Liver (tissue), 9 donors: ENCODE measurements around the gene KCNK10. TPM values are rescaled to one million over a fixed set of nuclear protein-coding genes. Genes with fewer than 3 reads are reported as not detected.

Experiments
- DNase-seq: peaks from one replicate; pipeline ENCODE4 v3.0.0-alpha.2; 2017; ENCODE audit warnings: low spot score
- H3K27ac ChIP-seq, 2 donors: one replicate each; pipeline ENCODE4 v1.7.0; 2013; ENCODE audit warnings: inconsistent platforms in 2 of 2, low read length in 2 of 2, control low read depth in 1 of 2, low read depth in 1 of 2, mild to moderate bottlenecking in 1 of 2
- H3K27me3 ChIP-seq, 4 donors: one replicate each; pipeline versions ENCODE4 v1.6.1 to v1.7.0; 2013; ENCODE audit warnings: low read length in 3 of 4, inconsistent platforms in 1 of 4, mild to moderate bottlenecking in 1 of 4, moderate library complexity in 1 of 4; ENCODE audit not compliant: control insufficient read depth in 4 of 4, insufficient read depth in 4 of 4
- H3K36me3 ChIP-seq, 4 donors: one replicate each; pipeline versions ENCODE4 v1.6.1 to v1.7.0; 2013; ENCODE audit warnings: low read length in 3 of 4, mild to moderate bottlenecking in 3 of 4, low read depth in 1 of 4, moderate library complexity in 1 of 4; ENCODE audit not compliant: control insufficient read depth in 4 of 4, insufficient read depth in 3 of 4
- H3K4me1 ChIP-seq, 4 donors: one replicate each; pipeline versions ENCODE4 v1.6.1 to v1.7.0; 2013; ENCODE audit warnings: low read length in 3 of 4, mild to moderate bottlenecking in 3 of 4, moderate library complexity in 1 of 4; ENCODE audit not compliant: control insufficient read depth in 4 of 4, insufficient read depth in 4 of 4
- H3K4me3 ChIP-seq, 3 donors: one replicate each; pipeline versions ENCODE4 v1.6.1 to v1.7.0; 2013; ENCODE audit warnings: low read length in 3 of 3, control low read depth in 1 of 3, low read depth in 1 of 3, mild to moderate bottlenecking in 1 of 3
- H3K9ac ChIP-seq, 2 donors: one replicate each; pipeline ENCODE4 v1.7.0; 2013; ENCODE audit warnings: low read length in 2 of 2, mild to moderate bottlenecking in 2 of 2, moderate library complexity in 2 of 2, control low read depth in 1 of 2, low read depth in 1 of 2
- H3K9me3 ChIP-seq, 4 donors: one replicate each; pipeline versions ENCODE4 v1.6.1 to v1.7.0; 2013; ENCODE audit warnings: low read length in 3 of 4; ENCODE audit not compliant: control insufficient read depth in 4 of 4
- EGR1 ChIP-seq, 2 donors: IDR thresholded peaks; 2 replicates each; pipeline ENCODE4 v1.6.1; 2016 to 2018; ENCODE audit warnings: antibody characterized with exemption in 2 of 2, low read depth in 2 of 2
- FOXA1 ChIP-seq: IDR thresholded peaks from 2 replicates; pipeline ENCODE4 v1.6.1; 2016; ENCODE audit warnings: antibody characterized with exemption
- FOXA2 ChIP-seq: IDR thresholded peaks from 2 replicates; pipeline ENCODE4 v1.6.1; 2016; ENCODE audit warnings: antibody characterized with exemption
- GABPA ChIP-seq, 2 donors: IDR thresholded peaks in 1 of 2; conservative IDR thresholded peaks in 1 of 2; 2 replicates each; pipeline ENCODE4 v1.6.1; 2016; ENCODE audit warnings: antibody characterized with exemption in 2 of 2, mild to moderate bottlenecking in 1 of 2, moderate library complexity in 1 of 2
- HNF4A ChIP-seq, 2 donors: conservative IDR thresholded peaks; 2 replicates each; pipeline ENCODE4 v1.6.1; 2016; ENCODE audit warnings: antibody characterized with exemption in 2 of 2, mild to moderate bottlenecking in 2 of 2
- HNF4G ChIP-seq: IDR thresholded peaks from 2 replicates; pipeline ENCODE4 v1.6.1; 2016; ENCODE audit warnings: antibody characterized with exemption
- JUND ChIP-seq, 2 donors: IDR thresholded peaks; 2 replicates each; pipeline ENCODE4 v1.6.1; 2016; ENCODE audit warnings: antibody characterized with exemption in 2 of 2
- NR2F2 ChIP-seq: IDR thresholded peaks from 2 replicates; pipeline ENCODE4 v1.6.1; 2016; ENCODE audit warnings: antibody characterized with exemption
- RAD21 ChIP-seq, 2 donors: IDR thresholded peaks; 2 replicates each; pipeline ENCODE4 v1.6.1; 2016; ENCODE audit warnings: antibody characterized with exemption in 2 of 2, mild to moderate bottlenecking in 2 of 2
- RXRA ChIP-seq, 2 donors: IDR thresholded peaks; 2 replicates each; pipeline ENCODE4 v1.6.1; 2017 to 2018; ENCODE audit warnings: antibody characterized with exemption in 2 of 2, mild to moderate bottlenecking in 1 of 2
- SP1 ChIP-seq: IDR thresholded peaks from 2 replicates; pipeline ENCODE4 v1.6.1; 2018; ENCODE audit warnings: antibody characterized with exemption, mild to moderate bottlenecking
- TAF1 ChIP-seq: conservative IDR thresholded peaks from 2 replicates; pipeline ENCODE4 v1.6.1; 2016; ENCODE audit warnings: antibody characterized with exemption, mild to moderate bottlenecking
- YY1 ChIP-seq: IDR thresholded peaks from 2 replicates; pipeline ENCODE4 v1.6.1; 2016; ENCODE audit warnings: antibody characterized with exemption, mild to moderate bottlenecking
- WGBS: extraction: QIAGEN DNeasy Blood & Tissue Kit; methylation state at CpG from one replicate; pipeline ENCODE4 v1.1.7; 2013; 5-methylcytosine and 5-hydroxymethylcytosine counted together
- polyA plus RNA-seq, 2 donors: library from polyadenylated mRNA; stranded (reverse) in 1 of 2; unstranded in 1 of 2; fragments of 200-250 nt in 1 of 2; fragments of >200 nt in 1 of 2; fragmentation: Nextera tagmentation in 1 of 2; extraction: Ambion mirVana in 1 of 2; gene quantifications; one replicate each; pipeline versions ENCODE4 v1.2.1 to v1.2.3, GENCODE V29; 2013 to 2015
- total RNA-seq, 2 donors: library from RNA; depleted of rRNA; stranded (reverse); fragments of >200 nt; gene quantifications; one replicate each; pipeline ENCODE4 v1.2.3, GENCODE V29; 2014
- TF ChIP-seq, protein P1 (sequence below): fragments of 150-350 bp; IDR thresholded peaks from 2 replicates; pipeline ENCODE4 v1.5.1; 2017; ENCODE audit warnings: improper control_type of control experiment, low read depth, low read length; ENCODE audit not compliant: missing input control
- TF ChIP-seq, protein P2 (sequence below): IDR thresholded peaks from 2 replicates; pipeline ENCODE4 v1.6.1; 2016; ENCODE audit warnings: antibody characterized with exemption
- TF ChIP-seq, protein P3 (sequence below): IDR thresholded peaks from 2 replicates; pipeline ENCODE4 v1.6.1; 2016; ENCODE audit warnings: antibody characterized with exemption
- TF ChIP-seq, protein P4 (sequence below): IDR thresholded peaks from 2 replicates; pipeline ENCODE4 v1.6.1; 2016; ENCODE audit warnings: antibody characterized with exemption
- TF ChIP-seq, protein P5 (sequence below): IDR thresholded peaks from 2 replicates; pipeline ENCODE4 v1.6.1; 2016; ENCODE audit warnings: antibody characterized with exemption, mild to moderate bottlenecking
- donor health status: healthy.
- donor health status: healthy.
- donor health status: healthy.
- donor health status: healthy.
- donor health status: healthy.

KCNK10 gene
- total and polyA plus RNA-seq, 4 donors, result 0.05 TPM; not detected in 3

DNA sequence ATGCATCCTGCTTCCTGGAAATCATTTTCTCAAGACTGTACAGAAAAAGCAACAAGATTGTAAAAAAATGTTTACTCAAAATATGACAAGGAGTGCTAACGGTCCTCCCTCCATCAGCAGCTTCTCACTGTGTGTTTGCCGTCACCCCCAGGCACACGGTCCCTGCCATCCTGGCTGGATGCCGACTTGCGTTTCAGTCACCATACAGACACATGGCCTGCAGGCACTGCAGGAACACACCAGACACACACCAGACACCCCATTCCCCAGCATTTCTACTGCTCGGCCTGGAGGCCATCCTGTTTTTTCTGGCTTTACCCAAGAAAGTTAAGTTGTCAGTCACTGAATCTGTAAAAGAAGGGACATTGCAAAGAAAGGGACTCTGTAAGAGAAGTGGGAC, 10.8 kb downstream of the KCNK10 start:
- no peaks in the 10 kb centered on the region for H3K36me3 ChIP-seq
- H3K4me3 ChIP-seq, result no peak overlapping the region
- H3K27me3 ChIP-seq, result no peaks in the 10 kb centered on the region
- 91% methylated on average over 6 of the region's 6 CpGs for WGBS
- DNase-seq, result no peak
- H3K9ac ChIP-seq, result no peak overlapping the region
- peaks cover 0 to 3% (median 0%) of the 10 kb centered on the region in 4 donors for H3K9me3 ChIP-seq
- H3K4me1 ChIP-seq, result no peaks in the 10 kb centered on the region
- TF ChIP-seq NR2F2 (no peak), RXRA (IDR thresholded peaks at IDR 0.05) (no peak), JUND (IDR thresholded peaks at IDR 0.05) (no peak), TAF1 (no peak), YY1 (no peak), HNF4A (conservative IDR thresholded peaks at IDR 0.05) (no peak), GABPA (IDR thresholded peaks at IDR 0.05 in 1 of 2, conservative IDR thresholded peaks at IDR 0.05 in 1 of 2) (no peak), FOXA2 (no peak), HNF4G (no peak), FOXA1 (no peak), RAD21 (IDR thresholded peaks at IDR 0.05) (no peak), SP1 (no peak), EGR1 (IDR thresholded peaks at IDR 0.05; ENCODE audit: low read depth in 2 of 2) (no peak)
- TF ChIP-seq, protein P1, sequence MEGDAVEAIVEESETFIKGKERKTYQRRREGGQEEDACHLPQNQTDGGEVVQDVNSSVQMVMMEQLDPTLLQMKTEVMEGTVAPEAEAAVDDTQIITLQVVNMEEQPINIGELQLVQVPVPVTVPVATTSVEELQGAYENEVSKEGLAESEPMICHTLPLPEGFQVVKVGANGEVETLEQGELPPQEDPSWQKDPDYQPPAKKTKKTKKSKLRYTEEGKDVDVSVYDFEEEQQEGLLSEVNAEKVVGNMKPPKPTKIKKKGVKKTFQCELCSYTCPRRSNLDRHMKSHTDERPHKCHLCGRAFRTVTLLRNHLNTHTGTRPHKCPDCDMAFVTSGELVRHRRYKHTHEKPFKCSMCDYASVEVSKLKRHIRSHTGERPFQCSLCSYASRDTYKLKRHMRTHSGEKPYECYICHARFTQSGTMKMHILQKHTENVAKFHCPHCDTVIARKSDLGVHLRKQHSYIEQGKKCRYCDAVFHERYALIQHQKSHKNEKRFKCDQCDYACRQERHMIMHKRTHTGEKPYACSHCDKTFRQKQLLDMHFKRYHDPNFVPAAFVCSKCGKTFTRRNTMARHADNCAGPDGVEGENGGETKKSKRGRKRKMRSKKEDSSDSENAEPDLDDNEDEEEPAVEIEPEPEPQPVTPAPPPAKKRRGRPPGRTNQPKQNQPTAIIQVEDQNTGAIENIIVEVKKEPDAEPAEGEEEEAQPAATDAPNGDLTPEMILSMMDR, result no peak
- TF ChIP-seq, protein P2, sequence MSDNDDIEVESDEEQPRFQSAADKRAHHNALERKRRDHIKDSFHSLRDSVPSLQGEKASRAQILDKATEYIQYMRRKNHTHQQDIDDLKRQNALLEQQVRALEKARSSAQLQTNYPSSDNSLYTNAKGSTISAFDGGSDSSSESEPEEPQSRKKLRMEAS, result no peak
- TF ChIP-seq, protein P3, sequence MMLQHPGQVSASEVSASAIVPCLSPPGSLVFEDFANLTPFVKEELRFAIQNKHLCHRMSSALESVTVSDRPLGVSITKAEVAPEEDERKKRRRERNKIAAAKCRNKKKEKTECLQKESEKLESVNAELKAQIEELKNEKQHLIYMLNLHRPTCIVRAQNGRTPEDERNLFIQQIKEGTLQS, result no peak
- TF ChIP-seq, protein P4, sequence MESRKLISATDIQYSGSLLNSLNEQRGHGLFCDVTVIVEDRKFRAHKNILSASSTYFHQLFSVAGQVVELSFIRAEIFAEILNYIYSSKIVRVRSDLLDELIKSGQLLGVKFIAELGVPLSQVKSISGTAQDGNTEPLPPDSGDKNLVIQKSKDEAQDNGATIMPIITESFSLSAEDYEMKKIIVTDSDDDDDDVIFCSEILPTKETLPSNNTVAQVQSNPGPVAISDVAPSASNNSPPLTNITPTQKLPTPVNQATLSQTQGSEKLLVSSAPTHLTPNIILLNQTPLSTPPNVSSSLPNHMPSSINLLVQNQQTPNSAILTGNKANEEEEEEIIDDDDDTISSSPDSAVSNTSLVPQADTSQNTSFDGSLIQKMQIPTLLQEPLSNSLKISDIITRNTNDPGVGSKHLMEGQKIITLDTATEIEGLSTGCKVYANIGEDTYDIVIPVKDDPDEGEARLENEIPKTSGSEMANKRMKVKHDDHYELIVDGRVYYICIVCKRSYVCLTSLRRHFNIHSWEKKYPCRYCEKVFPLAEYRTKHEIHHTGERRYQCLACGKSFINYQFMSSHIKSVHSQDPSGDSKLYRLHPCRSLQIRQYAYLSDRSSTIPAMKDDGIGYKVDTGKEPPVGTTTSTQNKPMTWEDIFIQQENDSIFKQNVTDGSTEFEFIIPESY, result no peak
- TF ChIP-seq, protein P5, sequence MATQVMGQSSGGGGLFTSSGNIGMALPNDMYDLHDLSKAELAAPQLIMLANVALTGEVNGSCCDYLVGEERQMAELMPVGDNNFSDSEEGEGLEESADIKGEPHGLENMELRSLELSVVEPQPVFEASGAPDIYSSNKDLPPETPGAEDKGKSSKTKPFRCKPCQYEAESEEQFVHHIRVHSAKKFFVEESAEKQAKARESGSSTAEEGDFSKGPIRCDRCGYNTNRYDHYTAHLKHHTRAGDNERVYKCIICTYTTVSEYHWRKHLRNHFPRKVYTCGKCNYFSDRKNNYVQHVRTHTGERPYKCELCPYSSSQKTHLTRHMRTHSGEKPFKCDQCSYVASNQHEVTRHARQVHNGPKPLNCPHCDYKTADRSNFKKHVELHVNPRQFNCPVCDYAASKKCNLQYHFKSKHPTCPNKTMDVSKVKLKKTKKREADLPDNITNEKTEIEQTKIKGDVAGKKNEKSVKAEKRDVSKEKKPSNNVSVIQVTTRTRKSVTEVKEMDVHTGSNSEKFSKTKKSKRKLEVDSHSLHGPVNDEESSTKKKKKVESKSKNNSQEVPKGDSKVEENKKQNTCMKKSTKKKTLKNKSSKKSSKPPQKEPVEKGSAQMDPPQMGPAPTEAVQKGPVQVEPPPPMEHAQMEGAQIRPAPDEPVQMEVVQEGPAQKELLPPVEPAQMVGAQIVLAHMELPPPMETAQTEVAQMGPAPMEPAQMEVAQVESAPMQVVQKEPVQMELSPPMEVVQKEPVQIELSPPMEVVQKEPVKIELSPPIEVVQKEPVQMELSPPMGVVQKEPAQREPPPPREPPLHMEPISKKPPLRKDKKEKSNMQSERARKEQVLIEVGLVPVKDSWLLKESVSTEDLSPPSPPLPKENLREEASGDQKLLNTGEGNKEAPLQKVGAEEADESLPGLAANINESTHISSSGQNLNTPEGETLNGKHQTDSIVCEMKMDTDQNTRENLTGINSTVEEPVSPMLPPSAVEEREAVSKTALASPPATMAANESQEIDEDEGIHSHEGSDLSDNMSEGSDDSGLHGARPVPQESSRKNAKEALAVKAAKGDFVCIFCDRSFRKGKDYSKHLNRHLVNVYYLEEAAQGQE, result no peak
- H3K27ac ChIP-seq, result no peak overlapping the region
